ENCODE data around the gene LRRC34. TPM values are rescaled to one million over a fixed set of nuclear protein-coding genes. Genes with fewer than 3 reads are reported as not detected.

LRRC34 gene
- total and polyA plus RNA-seq, 2 of the 8 experiments (the other 6 are each of a cell fraction or from before 2014, with no cell fraction given): 3.3 to 4.1 TPM

DNA sequence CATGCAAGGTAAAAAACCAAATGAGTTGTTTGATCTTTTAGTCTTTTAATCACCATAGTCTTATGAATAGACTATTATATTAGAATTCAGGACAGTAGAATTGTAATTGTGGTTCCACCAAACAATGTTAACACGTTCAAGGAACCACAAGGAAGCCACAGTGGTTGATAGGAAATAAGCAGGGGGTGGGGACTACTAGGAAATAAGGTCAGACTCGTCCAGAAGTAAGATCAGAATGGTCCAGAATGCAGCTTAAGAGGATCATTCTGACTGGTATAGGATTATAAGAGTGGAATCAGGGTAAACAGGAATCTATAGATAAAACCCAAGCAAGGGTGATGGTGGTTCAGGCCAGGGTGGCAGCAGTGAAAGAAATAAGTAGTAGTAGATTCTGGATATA lies 32.0 kb downstream of the LRRC34 start (continued):
- TF ChIP-seq ZNF274 (IDR thresholded peaks at IDR 0.05; ENCODE audit: borderline replicate concordance, extremely low read depth, low read length) (no peak), SP4 (IDR thresholded peaks at IDR 0.05; ENCODE audit: low read length) (no peak)
- TF ChIP-seq, protein P1, sequence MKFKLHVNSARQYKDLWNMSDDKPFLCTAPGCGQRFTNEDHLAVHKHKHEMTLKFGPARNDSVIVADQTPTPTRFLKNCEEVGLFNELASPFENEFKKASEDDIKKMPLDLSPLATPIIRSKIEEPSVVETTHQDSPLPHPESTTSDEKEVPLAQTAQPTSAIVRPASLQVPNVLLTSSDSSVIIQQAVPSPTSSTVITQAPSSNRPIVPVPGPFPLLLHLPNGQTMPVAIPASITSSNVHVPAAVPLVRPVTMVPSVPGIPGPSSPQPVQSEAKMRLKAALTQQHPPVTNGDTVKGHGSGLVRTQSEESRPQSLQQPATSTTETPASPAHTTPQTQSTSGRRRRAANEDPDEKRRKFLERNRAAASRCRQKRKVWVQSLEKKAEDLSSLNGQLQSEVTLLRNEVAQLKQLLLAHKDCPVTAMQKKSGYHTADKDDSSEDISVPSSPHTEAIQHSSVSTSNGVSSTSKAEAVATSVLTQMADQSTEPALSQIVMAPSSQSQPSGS (IDR thresholded peaks at IDR 0.05; ENCODE audit: low read length): no peak

Data from H1 (cell line).